ENCODE measurements around the gene RBPJL.

DNA sequence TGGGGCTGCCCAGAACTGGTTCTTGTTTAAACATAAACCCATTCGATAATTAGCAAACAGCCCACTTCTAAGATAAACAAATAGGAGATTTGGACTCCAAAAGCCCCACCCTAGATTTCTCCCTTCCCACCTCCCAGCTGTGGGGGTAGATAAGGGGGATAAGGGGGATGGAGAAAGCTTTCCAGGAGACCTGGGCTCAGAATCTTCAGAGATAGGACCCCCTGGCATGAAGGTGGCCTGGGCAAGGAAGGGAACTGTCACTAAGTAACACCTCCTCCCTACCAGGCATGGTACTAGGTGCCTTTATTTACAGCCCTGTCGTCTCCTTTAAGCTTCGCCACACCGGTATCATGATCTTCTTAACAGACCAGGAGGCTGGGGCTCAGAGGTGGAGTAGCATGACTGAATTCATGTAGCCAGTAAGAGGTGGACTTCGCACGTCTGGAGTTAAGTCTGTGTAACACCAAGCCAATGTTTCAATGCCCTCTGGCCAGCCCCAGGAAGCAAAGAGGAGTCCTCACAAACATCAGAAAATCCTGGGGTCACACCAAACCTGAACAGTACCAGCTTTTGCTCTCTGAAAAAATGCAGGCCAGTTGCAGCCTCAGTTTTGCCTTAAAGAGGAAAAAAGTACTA lies 37.0 kb downstream of the RBPJL start:
- TF ChIP-seq, protein P1, sequence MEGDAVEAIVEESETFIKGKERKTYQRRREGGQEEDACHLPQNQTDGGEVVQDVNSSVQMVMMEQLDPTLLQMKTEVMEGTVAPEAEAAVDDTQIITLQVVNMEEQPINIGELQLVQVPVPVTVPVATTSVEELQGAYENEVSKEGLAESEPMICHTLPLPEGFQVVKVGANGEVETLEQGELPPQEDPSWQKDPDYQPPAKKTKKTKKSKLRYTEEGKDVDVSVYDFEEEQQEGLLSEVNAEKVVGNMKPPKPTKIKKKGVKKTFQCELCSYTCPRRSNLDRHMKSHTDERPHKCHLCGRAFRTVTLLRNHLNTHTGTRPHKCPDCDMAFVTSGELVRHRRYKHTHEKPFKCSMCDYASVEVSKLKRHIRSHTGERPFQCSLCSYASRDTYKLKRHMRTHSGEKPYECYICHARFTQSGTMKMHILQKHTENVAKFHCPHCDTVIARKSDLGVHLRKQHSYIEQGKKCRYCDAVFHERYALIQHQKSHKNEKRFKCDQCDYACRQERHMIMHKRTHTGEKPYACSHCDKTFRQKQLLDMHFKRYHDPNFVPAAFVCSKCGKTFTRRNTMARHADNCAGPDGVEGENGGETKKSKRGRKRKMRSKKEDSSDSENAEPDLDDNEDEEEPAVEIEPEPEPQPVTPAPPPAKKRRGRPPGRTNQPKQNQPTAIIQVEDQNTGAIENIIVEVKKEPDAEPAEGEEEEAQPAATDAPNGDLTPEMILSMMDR (IDR thresholded peaks at IDR 0.05; ENCODE audit: low read depth, low read length, poor library complexity, severe bottlenecking): no peak
- no peak for TF ChIP-seq EZH2phosphoT487 (IDR thresholded peaks at IDR 0.05; ENCODE audit: borderline replicate concordance, low read length)

Data from DOHH2 (cell line).